Measurements from ENCODE around the gene RIT2. TPM values are rescaled to one million over a fixed set of nuclear protein-coding genes. Genes with fewer than 3 reads are reported as not detected.

Gene RIT2
- total RNA-seq, 1 donor from 2014 or later: not detected

GRCh38 chr18:43079422-43079821 lies 36.1 kb downstream of the RIT2 start:
- H3K36me3 Mint-ChIP-seq (ENCODE audit: low read depth, unreplicated experiment): no peaks in the 10 kb centered on the region
- H3K4me3 Mint-ChIP-seq (ENCODE audit: unreplicated experiment): no peak overlapping the region
- no peak for TF ChIP-seq CTCF (IDR thresholded peaks at IDR 0.05; ENCODE audit: unreplicated experiment)
- no peak for DNase-seq (ENCODE audit: low spot score)
- H3K4me1 Mint-ChIP-seq (ENCODE audit: unreplicated experiment): peaks cover 18% of the 10 kb centered on the region
- H3K27me3 Mint-ChIP-seq (ENCODE audit: unreplicated experiment): no peaks in the 10 kb centered on the region
- H3K27ac Mint-ChIP-seq (ENCODE audit: unreplicated experiment): no peak overlapping the region
- H3K9me3 Mint-ChIP-seq (ENCODE audit: unreplicated experiment): no peaks in the 10 kb centered on the region

GRCh38 chr18:43078478-43079092 lies 36.9 kb downstream of the RIT2 start:
- Mint-ChIP-seq H3K4me3 (ENCODE audit: unreplicated experiment) (no peak overlapping the region), H3K36me3 (ENCODE audit: low read depth, unreplicated experiment) (no peaks in the 10 kb centered on the region), H3K27ac (ENCODE audit: unreplicated experiment) (no peak overlapping the region), H3K9me3 (ENCODE audit: unreplicated experiment) (no peaks in the 10 kb centered on the region), H3K4me1 (ENCODE audit: unreplicated experiment) (peaks cover 18% of the 10 kb centered on the region), H3K27me3 (ENCODE audit: unreplicated experiment) (no peaks in the 10 kb centered on the region)
- DNase-seq (ENCODE audit: low spot score): no peak
- TF ChIP-seq CTCF (IDR thresholded peaks at IDR 0.05; ENCODE audit: unreplicated experiment): no peak

GRCh38 chr18:43077510-43078308 lies 37.8 kb downstream of the RIT2 start:
- TF ChIP-seq CTCF (IDR thresholded peaks at IDR 0.05; ENCODE audit: unreplicated experiment): no peak
- Mint-ChIP-seq H3K9me3 (ENCODE audit: unreplicated experiment) (no peaks in the 10 kb centered on the region), H3K36me3 (ENCODE audit: low read depth, unreplicated experiment) (no peaks in the 10 kb centered on the region), H3K27me3 (ENCODE audit: unreplicated experiment) (no peaks in the 10 kb centered on the region), H3K4me3 (ENCODE audit: unreplicated experiment) (no peak overlapping the region), H3K4me1 (ENCODE audit: unreplicated experiment) (peaks cover 18% of the 10 kb centered on the region), H3K27ac (ENCODE audit: unreplicated experiment) (no peak overlapping the region)
- DNase-seq (ENCODE audit: low spot score): no peak

- no peak for TF ChIP-seq CTCF (IDR thresholded peaks at IDR 0.05; ENCODE audit: unreplicated experiment)
- Mint-ChIP-seq H3K27me3 (ENCODE audit: unreplicated experiment) (no peaks in the 10 kb centered on the region), H3K9me3 (ENCODE audit: unreplicated experiment) (no peaks in the 10 kb centered on the region), H3K4me1 (ENCODE audit: unreplicated experiment) (peaks cover 10% of the 10 kb centered on the region), H3K36me3 (ENCODE audit: low read depth, unreplicated experiment) (no peaks in the 10 kb centered on the region), H3K4me3 (ENCODE audit: unreplicated experiment) (no peak overlapping the region), H3K27ac (ENCODE audit: unreplicated experiment) (no peak overlapping the region)
- DNase-seq (ENCODE audit: low spot score): no peak
Measured at GRCh38 chr18:43073771-43074170, 41.7 kb downstream of the RIT2 start.

GRCh38 chr18:43068781-43069180 lies 46.7 kb downstream of the RIT2 start:
- no peaks in the 10 kb centered on the region for H3K36me3 Mint-ChIP-seq (ENCODE audit: low read depth, unreplicated experiment)
- no peak overlapping the region for H3K27ac Mint-ChIP-seq (ENCODE audit: unreplicated experiment)
- no peak overlapping the region for H3K4me3 Mint-ChIP-seq (ENCODE audit: unreplicated experiment)
- H3K27me3 Mint-ChIP-seq (ENCODE audit: unreplicated experiment): peaks cover 1% of the 10 kb centered on the region
- H3K4me1 Mint-ChIP-seq (ENCODE audit: unreplicated experiment): peaks cover 10% of the 10 kb centered on the region
- no peak for TF ChIP-seq CTCF (IDR thresholded peaks at IDR 0.05; ENCODE audit: unreplicated experiment)
- H3K9me3 Mint-ChIP-seq (ENCODE audit: unreplicated experiment): no peaks in the 10 kb centered on the region
- DNase-seq (ENCODE audit: low spot score): no peak
